ENCODE measurements around the gene GFER. TPM values are rescaled to one million over a fixed set of nuclear protein-coding genes. Genes with fewer than 3 reads are reported as not detected.
A peak's percentile ranks its signal among the peaks of the same experiment; 100 is the strongest.

The GFER gene
- total RNA-seq, 2 donors from 2014 or later: 13.2 to 35.9 TPM

GRCh38 chr16:2019518-2019920, 35.5 kb downstream of the GFER start, which contains the start of gene NPW:
TSS of gene NPW (plus strand) at chr16:2019785.
- intact Hi-C loops (cut with DNase I): loop anchor here (5.0 kb wide), 1 partner anchor 123 kb away; no protein-coding TSS in a partner anchor
- WGBS, 2 donors: 2 to 3% methylated on average over 9 to 25 of the region's 33 CpGs
- peaks cover 0 to 10% of the 10 kb centered on the region in 2 donors for H3K27me3 ChIP-seq
- no peaks in the 10 kb centered on the region for H3K9me3 ChIP-seq
- H3K4me3 ChIP-seq: no peak within 1 kb of the TSS
- ATAC-seq (no peak), DNase-seq (no peak)
- H3K27ac ChIP-seq: no peak within 1 kb of the TSS
- no peak for TF ChIP-seq CTCF (IDR thresholded peaks at IDR 0.05)
- TF ChIP-seq POLR2A (IDR thresholded peaks at IDR 0.05): no peak
- H3K36me3 ChIP-seq (replicated peaks in 1 of 2; ENCODE audit: insufficient read depth in 1 of 2, low read depth in 2 of 2): no peaks in the 10 kb centered on the region
- peaks cover 32% of the 10 kb centered on the region for H3K4me1 ChIP-seq

GRCh38 chr16:2019921-2020831, 36.2 kb downstream of the GFER start:
- Histone ChIP-seq H3K4me1 (peaks cover 32% of the 10 kb centered on the region), H3K4me3 (no peak overlapping the region), H3K36me3 (replicated peaks in 1 of 2; ENCODE audit: insufficient read depth in 1 of 2, low read depth in 2 of 2) (no peaks in the 10 kb centered on the region), H3K27me3 (peaks cover 0 to 10% of the 10 kb centered on the region in 2 donors), H3K9me3 (no peaks in the 10 kb centered on the region), H3K27ac (no peak overlapping the region)
- no peak for ATAC-seq
- WGBS, 2 donors: 3 to 4% methylated on average over 17 to 81 of the region's 96 CpGs
- DNase-seq: peak in 1 of 4 donors; percentile 13
- intact Hi-C loops (cut with DNase I): loop anchor here (5.0 to 10.0 kb wide), 2 partner anchors 65 to 122 kb away; no protein-coding TSS in a partner anchor
- TF ChIP-seq CTCF (IDR thresholded peaks at IDR 0.05) (no peak), POLR2A (IDR thresholded peaks at IDR 0.05) (no peak)

- Histone ChIP-seq H3K4me3 (no peak overlapping the region), H3K9me3 (no peaks in the 10 kb centered on the region), H3K27ac (no peak overlapping the region), H3K36me3 (replicated peaks in 1 of 2; ENCODE audit: insufficient read depth in 1 of 2, low read depth in 2 of 2) (no peaks in the 10 kb centered on the region), H3K4me1 (peaks cover 44% of the 10 kb centered on the region), H3K27me3 (peaks cover 0 to 10% of the 10 kb centered on the region in 2 donors)
- ATAC-seq (peak; percentile 13), DNase-seq (peak in 3 of 4 donors; percentile 48 to 59 (median 51))
- intact Hi-C loops (cut with DNase I): loop anchor here (10.0 kb wide), 1 partner anchor 62 kb away; no protein-coding TSS in a partner anchor
- TF ChIP-seq CTCF (IDR thresholded peaks at IDR 0.05) (no peak), POLR2A (IDR thresholded peaks at IDR 0.05) (no peak)
- WGBS, 2 donors: 0 to 2% methylated on average over 3 to 14 of the region's 14 CpGs
Observed at GRCh38 chr16:2022723-2023091, 38.7 kb downstream of the GFER start.

- no peak overlapping the region for H3K4me3 ChIP-seq
- ATAC-seq: peak; percentile 91
- peaks cover 51% of the 10 kb centered on the region for H3K4me1 ChIP-seq
- intact Hi-C loops (cut with DNase I): loop anchor here (10.0 kb wide), 1 partner anchor 61 kb away; no protein-coding TSS in a partner anchor
- TF ChIP-seq CTCF (IDR thresholded peaks at IDR 0.05) (peak; percentile 97 to 99 (median 99)), POLR2A (IDR thresholded peaks at IDR 0.05) (peak in 2 of 3 donors; percentile 24 to 29)
- peaks cover 0 to 10% of the 10 kb centered on the region in 2 donors for H3K27me3 ChIP-seq
- H3K36me3 ChIP-seq (replicated peaks in 1 of 2; ENCODE audit: insufficient read depth in 1 of 2, low read depth in 2 of 2): no peaks in the 10 kb centered on the region
- peak; percentile 93 to 96 (median 95) for DNase-seq
- WGBS, 2 donors: 5 to 16% methylated on average over 16 to 53 of the region's 53 CpGs
- peak overlapping the region in 2 of 4 donors; percentile 55 to 58 for H3K27ac ChIP-seq
- no peaks in the 10 kb centered on the region for H3K9me3 ChIP-seq
Observed at GRCh38 chr16:2023092-2024031, 39.4 kb downstream of the GFER start.

Data from body of pancreas (tissue), 4 donors.